Loucy (cell line): ENCODE data around the gene ZBTB34.

ENCODE experiments used
- CTCF ChIP-seq: fragments of 200-600 bp; sonication (generic); conservative IDR thresholded peaks from 2 replicates; pipeline ENCODE4 v1.5.1; 2014; ENCODE audit warnings: mild to moderate bottlenecking, antibody characterized with exemption, low read length
- EZH2phosphoT487 ChIP-seq: fragments of 200-600 bp; IDR thresholded peaks from 2 replicates; pipeline ENCODE4 v1.6.1; 2018; ENCODE audit warnings: antibody characterized with exemption, mild to moderate bottlenecking, moderate library complexity, borderline replicate concordance

- no peak for TF ChIP-seq CTCF
- no peak for TF ChIP-seq EZH2phosphoT487
Observed at GRCh38 chr9:126829035-126829434, 31.4 kb upstream of the ZBTB34 start.
